LNCAP (cell line): Measurements from ENCODE around the gene PARD3B.
A peak's percentile ranks its signal among the peaks of the same experiment; 100 is the strongest.

Experiments
- TF ChIP-seq, protein P1 (sequence below): fragments of 450-650 bp; IDR thresholded peaks from 2 replicates; pipeline ENCODE4 v1.5.1; 2017; ENCODE audit warnings: mild to moderate bottlenecking

The PARD3B gene

DNA sequence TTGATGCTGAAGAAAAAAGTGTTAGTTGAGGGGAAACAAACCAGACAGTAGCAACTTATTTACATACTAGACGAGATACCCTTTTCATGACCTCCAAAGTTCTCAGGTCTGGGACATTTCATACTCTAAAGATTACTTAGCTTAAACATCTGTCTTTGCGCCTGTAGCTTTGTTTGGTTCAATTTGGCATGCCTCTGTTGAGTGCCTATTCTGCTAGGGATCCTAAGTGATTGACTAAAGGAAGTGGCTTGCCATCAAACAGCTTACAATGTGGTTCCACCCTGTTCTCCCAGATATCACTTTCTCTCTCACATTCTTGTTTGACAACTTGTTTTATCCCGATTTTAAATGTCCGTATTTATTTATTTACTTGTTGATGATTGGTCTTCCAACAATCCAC is 488.8 kb downstream of the PARD3B start:
- TF ChIP-seq, protein P1, sequence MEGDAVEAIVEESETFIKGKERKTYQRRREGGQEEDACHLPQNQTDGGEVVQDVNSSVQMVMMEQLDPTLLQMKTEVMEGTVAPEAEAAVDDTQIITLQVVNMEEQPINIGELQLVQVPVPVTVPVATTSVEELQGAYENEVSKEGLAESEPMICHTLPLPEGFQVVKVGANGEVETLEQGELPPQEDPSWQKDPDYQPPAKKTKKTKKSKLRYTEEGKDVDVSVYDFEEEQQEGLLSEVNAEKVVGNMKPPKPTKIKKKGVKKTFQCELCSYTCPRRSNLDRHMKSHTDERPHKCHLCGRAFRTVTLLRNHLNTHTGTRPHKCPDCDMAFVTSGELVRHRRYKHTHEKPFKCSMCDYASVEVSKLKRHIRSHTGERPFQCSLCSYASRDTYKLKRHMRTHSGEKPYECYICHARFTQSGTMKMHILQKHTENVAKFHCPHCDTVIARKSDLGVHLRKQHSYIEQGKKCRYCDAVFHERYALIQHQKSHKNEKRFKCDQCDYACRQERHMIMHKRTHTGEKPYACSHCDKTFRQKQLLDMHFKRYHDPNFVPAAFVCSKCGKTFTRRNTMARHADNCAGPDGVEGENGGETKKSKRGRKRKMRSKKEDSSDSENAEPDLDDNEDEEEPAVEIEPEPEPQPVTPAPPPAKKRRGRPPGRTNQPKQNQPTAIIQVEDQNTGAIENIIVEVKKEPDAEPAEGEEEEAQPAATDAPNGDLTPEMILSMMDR: no peak

DNA sequence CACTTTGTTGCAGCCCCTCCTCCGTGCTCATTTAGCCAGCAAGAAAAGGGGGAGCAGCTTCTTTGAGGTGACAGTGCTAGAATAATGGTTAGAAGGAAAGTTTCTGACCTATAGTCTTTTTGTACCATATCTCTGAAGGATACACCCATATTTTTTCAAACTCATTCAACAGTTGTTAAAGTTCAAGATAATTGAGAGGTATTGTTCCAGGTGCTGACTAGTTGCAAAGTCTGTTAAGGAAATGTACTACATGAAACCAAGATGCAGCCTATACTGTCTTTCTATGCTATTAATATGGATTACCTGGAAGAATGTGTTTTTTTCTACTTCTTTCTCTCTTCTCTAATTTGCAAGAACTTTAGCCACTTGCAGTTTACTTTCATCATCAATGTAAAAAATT is 495.0 kb downstream of the PARD3B start:
- TF ChIP-seq, protein P1: no peak

DNA sequence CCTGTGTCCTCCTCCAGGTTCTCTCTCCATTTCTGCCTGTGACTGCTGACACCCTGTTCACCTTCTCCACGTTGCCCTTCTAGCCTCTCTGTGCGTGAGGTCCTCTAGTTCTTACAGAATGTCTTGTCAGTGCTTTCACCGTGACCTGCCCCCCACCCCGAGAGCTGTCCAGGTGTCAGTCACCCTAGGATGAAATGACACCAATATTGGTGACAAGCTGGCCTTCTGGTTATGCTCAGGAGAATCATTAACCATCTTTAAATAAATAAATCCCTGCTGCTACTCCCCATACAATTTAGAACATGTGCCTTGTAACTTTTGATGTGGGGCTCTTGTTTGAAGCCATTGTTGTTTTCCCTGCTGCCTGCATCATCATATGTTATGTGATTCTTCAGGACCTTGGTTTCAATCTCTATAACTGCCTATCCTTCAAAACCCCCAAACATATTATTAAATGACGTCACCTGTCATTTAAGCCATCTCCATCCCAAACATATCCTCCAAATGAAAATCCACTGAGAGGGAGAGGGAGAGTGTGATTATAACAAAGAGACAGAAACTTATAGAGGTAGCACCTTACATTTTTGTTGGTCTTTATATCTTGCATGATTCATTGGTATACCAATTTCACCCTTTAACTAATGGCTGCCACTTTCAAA is 496.3 kb downstream of the PARD3B start:
- TF ChIP-seq, protein P1: no peak

DNA sequence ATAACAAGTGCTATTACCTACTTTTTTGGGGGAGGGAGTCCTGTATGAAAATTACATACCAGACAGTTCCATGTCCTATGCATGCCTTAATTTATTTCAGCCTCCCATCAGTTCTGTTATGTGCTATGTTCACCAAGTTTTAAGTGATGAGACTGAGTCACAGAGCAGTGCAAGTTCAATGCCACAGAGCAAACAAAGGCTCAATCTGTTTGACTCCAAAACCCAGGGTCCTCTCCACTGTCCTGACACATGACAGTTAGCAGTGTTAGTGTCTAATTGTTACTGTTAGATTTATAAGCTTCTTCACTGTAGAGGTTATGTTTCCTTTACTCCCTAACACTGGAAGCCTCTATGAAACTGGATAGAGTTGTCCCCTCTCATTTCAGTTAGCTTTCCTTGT is 498.0 kb downstream of the PARD3B start:
- TF ChIP-seq, protein P1: no peak

DNA sequence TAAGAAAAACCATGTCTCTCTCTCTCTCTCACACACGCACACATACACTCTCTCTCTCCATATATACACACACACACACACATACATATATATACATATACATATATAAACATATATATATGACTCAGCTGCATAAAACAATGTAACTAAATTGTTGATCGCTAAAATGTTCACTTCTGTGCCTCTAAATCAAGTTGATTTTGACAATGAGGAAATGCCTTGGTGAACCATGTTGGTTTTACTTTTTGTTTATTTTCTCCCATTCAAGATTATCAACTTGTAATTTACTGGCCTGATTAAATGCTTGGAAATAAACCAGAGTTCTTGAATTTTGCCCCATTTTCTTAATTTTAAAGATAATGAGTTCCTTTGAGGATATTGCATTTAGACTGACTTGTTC is 500.4 kb downstream of the PARD3B start:
- TF ChIP-seq, protein P1: no peak

DNA sequence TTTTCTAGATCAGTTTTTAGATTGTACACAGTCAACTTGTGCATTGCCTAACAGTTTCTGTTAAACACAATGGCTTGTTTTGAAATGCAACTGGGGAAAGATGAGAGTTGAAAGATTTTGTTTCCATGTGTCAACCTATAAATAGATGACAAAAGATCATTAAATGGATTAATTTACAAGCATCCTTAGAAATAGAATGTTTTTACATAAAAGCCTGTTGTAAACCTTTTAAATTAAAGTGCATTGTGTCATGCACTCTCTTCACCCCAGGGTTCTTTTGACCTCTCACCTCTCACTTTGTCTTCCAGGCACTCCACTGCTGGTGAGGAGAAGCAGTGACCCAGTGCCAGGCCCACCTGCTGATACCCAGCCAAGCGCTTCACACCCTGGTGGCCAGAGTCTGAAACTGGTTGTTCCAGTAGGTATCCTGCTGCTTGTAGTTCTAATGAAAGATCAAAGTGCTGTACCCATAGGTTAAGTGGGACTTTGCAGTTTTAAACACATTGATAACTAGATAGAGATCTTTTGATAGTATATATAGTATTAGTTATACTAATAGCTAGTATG is 502.1 kb downstream of the PARD3B start:
- TF ChIP-seq, protein P1: no peak

DNA sequence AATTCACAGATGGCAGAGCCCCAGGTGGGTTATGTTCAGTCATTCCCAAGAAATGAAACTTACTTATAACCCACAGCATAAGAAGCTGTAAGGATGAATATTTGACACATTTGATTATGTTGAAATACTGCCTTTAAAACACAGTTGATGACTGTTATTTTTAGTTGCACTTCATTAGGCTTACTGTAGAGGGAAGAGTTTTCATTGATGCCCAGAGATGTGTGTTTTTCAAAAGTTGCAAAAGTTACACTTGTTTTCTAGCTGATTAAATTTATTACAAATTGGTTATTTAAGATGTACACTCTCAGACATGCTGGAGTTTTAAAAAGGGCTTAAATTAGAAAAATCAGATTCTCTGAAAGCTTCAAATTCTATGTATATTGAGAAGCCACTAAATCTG is 506.1 kb downstream of the PARD3B start:
- TF ChIP-seq, protein P1: peak; percentile 8; the same call in 1 of the 2 replicates
